GM12864 (cell line): Measurements from ENCODE around the gene TBC1D1.

ENCODE experiments used
- DNase-seq: peaks from one replicate; pipeline ENCODE4 v3.0.0-alpha.2; 2011; ENCODE audit warnings: low read depth
- H3K4me3 ChIP-seq: 2 replicates; pipeline ENCODE4 v1.5.1; 2011; ENCODE audit warnings: mild to moderate bottlenecking, low read depth, low read length, control low read depth
- CTCF ChIP-seq: IDR thresholded peaks from 2 replicates; pipeline ENCODE4 v1.5.1; 2011; ENCODE audit warnings: low read depth, mild to moderate bottlenecking, moderate library complexity, low read length, control low read depth, inconsistent platforms; ENCODE audit errors: missing control alignments

TBC1D1 gene

GRCh38 chr4:38144031-38144430, 253.1 kb downstream of the TBC1D1 start:
- no peak for TF ChIP-seq CTCF
- no peak for DNase-seq
- H3K4me3 ChIP-seq: no peak overlapping the region

GRCh38 chr4:38145033-38145678, 254.3 kb downstream of the TBC1D1 start:
- no peak overlapping the region for H3K4me3 ChIP-seq
- TF ChIP-seq CTCF: no peak
- DNase-seq: no peak

- DNase-seq: no peak
- TF ChIP-seq CTCF: no peak
- no peak overlapping the region for H3K4me3 ChIP-seq
Measured at GRCh38 chr4:38145741-38146140, 254.9 kb downstream of the TBC1D1 start.

- TF ChIP-seq CTCF: no peak
- no peak for DNase-seq
- no peak overlapping the region for H3K4me3 ChIP-seq
Measured at GRCh38 chr4:38146383-38146782, 255.5 kb downstream of the TBC1D1 start.

DNA sequence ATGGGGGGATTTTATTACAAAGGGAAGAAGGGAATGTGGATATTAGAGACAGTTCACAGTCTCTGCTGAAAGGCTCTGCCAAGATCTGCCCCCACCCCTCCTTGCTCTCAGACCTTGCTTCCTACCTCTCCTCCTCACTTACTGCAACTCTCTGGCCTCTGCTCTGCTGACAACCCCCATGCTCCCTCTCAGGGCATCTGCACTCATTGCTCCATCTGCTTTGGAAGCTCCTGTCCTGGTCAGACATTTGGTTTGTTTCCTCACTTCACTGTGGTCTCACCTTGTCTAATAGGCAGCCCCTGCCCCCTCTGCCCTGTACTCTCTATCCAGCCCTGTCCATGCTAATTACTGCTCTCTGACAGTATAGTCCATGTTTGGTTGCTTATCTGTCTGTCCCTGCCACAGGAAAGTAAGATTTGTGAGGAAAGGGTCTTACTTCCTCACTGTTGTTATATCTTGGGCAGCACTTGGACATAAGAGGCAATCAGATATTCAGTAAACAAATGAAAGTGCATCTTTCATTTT, 258.6 kb downstream of the TBC1D1 start:
- no peak overlapping the region for H3K4me3 ChIP-seq
- TF ChIP-seq CTCF: no peak
- no peak for DNase-seq

- TF ChIP-seq CTCF: no peak
- DNase-seq: no peak
- H3K4me3 ChIP-seq: no peak overlapping the region
Measured at GRCh38 chr4:38149997-38150671, 259.2 kb downstream of the TBC1D1 start.

- no peak for DNase-seq
- TF ChIP-seq CTCF: no peak
- H3K4me3 ChIP-seq: no peak overlapping the region
Measured at GRCh38 chr4:38150766-38151165, 259.9 kb downstream of the TBC1D1 start.
